GM20000 (cell line): ENCODE results near the gene PNPLA7.
"Not testable (repeated sequence)": the region's sequence is repeated elsewhere in the genome, so short reads cannot be mapped to it uniquely, and the experiment has no call there.

Experiments used
- DNase-seq: peaks from one replicate; pipeline ENCODE4 v3.0.0; 2012; ENCODE audit warnings: low spot score
- TF ChIP-seq, protein P1 (sequence below): IDR thresholded peaks from 2 replicates; pipeline ENCODE4 v1.5.1; 2012; ENCODE audit warnings: mild to moderate bottlenecking, control low read depth; ENCODE audit errors: extremely low read depth, missing control alignments

The PNPLA7 gene

GRCh38 chr9:137545123-137545522, 5.1 kb downstream of the PNPLA7 start:
- DNase-seq, result no peak
- TF ChIP-seq, protein P1, sequence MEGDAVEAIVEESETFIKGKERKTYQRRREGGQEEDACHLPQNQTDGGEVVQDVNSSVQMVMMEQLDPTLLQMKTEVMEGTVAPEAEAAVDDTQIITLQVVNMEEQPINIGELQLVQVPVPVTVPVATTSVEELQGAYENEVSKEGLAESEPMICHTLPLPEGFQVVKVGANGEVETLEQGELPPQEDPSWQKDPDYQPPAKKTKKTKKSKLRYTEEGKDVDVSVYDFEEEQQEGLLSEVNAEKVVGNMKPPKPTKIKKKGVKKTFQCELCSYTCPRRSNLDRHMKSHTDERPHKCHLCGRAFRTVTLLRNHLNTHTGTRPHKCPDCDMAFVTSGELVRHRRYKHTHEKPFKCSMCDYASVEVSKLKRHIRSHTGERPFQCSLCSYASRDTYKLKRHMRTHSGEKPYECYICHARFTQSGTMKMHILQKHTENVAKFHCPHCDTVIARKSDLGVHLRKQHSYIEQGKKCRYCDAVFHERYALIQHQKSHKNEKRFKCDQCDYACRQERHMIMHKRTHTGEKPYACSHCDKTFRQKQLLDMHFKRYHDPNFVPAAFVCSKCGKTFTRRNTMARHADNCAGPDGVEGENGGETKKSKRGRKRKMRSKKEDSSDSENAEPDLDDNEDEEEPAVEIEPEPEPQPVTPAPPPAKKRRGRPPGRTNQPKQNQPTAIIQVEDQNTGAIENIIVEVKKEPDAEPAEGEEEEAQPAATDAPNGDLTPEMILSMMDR, result no peak

- TF ChIP-seq, protein P1, result no peak
- no peak for DNase-seq
These were observed 5.9 kb downstream of the PNPLA7 start for GRCh38 chr9:137544176-137544760.

- TF ChIP-seq, protein P1, result no peak
- DNase-seq, result no peak
These were observed 6.8 kb downstream of the PNPLA7 start for GRCh38 chr9:137543237-137543963.

DNA sequence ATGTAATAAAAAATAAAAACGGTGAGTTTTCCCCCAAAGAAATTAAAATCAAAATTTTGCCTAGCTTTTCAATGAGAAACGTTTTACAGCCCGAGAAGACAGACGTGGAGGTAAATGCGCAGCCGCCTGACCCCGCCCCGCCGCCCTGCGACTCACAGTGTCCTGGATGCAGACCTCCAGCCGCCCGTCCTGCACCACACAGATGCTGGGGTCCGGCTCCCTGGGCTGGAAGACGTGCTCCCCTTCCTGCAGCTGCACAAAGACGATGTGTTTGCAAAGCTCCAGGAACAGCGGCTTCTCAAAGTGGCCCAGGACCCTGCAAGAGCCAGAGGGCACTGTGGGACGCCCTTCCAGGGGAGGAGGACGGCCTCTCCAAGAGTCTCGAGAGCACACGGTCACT, 7.7 kb downstream of the PNPLA7 start:
- TF ChIP-seq, protein P1, result no peak
- no peak for DNase-seq

DNA sequence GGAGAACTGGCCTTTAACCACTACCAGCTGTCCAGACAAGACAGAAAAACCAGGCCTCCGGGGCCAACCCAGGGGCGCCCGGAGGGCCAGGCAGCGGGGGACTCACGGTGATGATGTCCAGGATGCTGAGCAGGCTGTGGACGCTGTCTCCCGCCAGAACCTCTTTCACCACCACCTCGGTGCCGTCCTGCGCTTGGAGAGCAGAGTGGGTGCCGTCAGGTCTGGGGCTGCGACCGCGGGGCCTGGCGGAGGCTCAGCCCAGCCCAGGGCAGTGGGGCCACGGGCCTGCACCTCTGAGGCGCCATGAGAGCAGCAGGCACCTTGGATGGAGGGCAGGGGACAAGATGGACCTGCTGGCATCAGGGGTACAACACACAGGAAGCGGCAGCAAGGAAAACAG, 9.7 kb downstream of the PNPLA7 start:
- no peak for DNase-seq
- TF ChIP-seq, protein P1, result no peak

DNA sequence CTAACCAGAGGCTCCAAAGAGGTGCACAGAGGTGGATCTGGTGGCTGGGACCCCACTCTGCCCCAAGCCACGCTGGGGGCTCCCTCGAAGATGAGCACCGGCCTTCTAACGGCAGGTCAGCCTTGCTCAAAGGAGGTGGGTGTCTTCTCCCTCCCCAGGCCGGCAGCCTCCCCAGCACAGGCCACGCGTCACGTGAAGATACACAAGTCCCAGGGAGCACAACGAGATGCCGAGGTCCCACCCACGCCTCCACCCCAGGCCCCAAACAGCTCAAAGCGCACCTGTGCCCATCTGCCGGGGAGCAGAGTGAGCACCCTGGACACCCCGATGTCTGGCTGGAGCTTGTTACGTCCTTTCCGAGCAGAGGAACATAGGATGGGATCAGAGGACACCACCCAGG, 12.1 kb downstream of the PNPLA7 start:
- TF ChIP-seq, protein P1, result no peak
- DNase-seq, result no peak

- DNase-seq, result not testable (repeated sequence)
These were observed 13.5 kb downstream of the PNPLA7 start for GRCh38 chr9:137536594-137537131.

DNA sequence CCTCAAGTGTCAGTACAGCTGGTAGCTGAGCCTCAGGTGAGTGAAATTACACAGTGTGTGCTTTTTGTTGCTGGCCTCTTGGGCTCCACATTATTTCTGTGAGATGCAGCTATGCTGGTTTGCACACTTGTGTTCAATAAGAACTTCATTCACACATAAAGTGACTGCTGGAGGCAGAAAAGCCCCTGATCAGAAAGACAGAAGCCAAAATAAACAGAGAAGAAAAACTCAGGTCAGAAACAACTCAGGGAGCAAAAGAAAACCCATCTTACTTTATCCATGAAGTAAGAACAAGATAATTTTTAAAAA, 15.1 kb downstream of the PNPLA7 start:
- TF ChIP-seq, protein P1, result no peak
- no peak for DNase-seq
